ENCODE measurements around the gene PHC2.

- no peak for TF ChIP-seq POLR2A (IDR thresholded peaks at IDR 0.05; ENCODE audit: low read depth, low read length)
- TF ChIP-seq TAF1 (IDR thresholded peaks at IDR 0.05; ENCODE audit: low read depth, low read length): no peak
These were observed 22.8 kb downstream of the PHC2 start for GRCh38 chr1:33408093-33408436.
